GM10266 (cell line): ENCODE data around the gene IL22RA1.

Source experiments
- DNase-seq: peaks from one replicate; pipeline ENCODE4 v3.0.0; 2012; ENCODE audit errors: extremely low spot score
- CTCF ChIP-seq: IDR thresholded peaks from 2 replicates; pipeline ENCODE4 v1.5.1; 2012; ENCODE audit warnings: mild to moderate bottlenecking, low read depth; ENCODE audit not compliant: control insufficient read depth, insufficient read depth; ENCODE audit errors: missing control alignments

Gene IL22RA1

GRCh38 chr1:24103879-24104278, 39.1 kb downstream of the IL22RA1 start:
- DNase-seq = no peak
- no peak for TF ChIP-seq CTCF

GRCh38 chr1:24103408-24103807, 39.5 kb downstream of the IL22RA1 start:
- no peak for TF ChIP-seq CTCF
- no peak for DNase-seq

GRCh38 chr1:24102961-24103360, 40.0 kb downstream of the IL22RA1 start:
- no peak for TF ChIP-seq CTCF
- no peak for DNase-seq

- no peak for TF ChIP-seq CTCF
- DNase-seq = no peak
Measured at GRCh38 chr1:24101796-24102586, 40.9 kb downstream of the IL22RA1 start.

- TF ChIP-seq CTCF = no peak
- DNase-seq = no peak
Measured at GRCh38 chr1:24100945-24101737, 41.8 kb downstream of the IL22RA1 start.

GRCh38 chr1:24098943-24099638, 43.8 kb downstream of the IL22RA1 start:
- no peak for TF ChIP-seq CTCF
- DNase-seq = no peak

- DNase-seq = no peak
- TF ChIP-seq CTCF = no peak
Measured at GRCh38 chr1:24098102-24098501, 44.8 kb downstream of the IL22RA1 start.
